Cardiac septum (tissue), 1 donor: ENCODE results near the gene UBXN6. TPM values are rescaled to one million over a fixed set of nuclear protein-coding genes. Genes with fewer than 3 reads are reported as not detected.

Source experiments
- microRNA-seq: library from miRNA; unstranded; fragments of <30 nt; microRNA quantifications from one replicate; pipeline ENCODE4 v1.2.0, GENCODE V29; 2020
- total RNA-seq: library from RNA; stranded (reverse); fragmentation: NEBNext Ultra II Directional; extraction: Animal tissue kit (Norgen Biotek cat#: 25700); gene quantifications from one replicate; pipeline ENCODE4 v1.2.1, GENCODE V29; 2021
- donor health status: DM: no; HTN: no; CAD: no.

Gene UBXN6
- total RNA-seq, 1 donor from 2014 or later = 102 TPM

Small RNA genes lying within 50 kb of the gene (microRNA-seq; reads per million reads assigned to microRNA genes)
- gene MIR4746 = not detected

Other genes with a start within 250 kb of the UBXN6 start
- not detected for gene EBI3, start 228.3 kb downstream of the UBXN6 start, total RNA-seq
- gene YJU2, start 210.7 kb downstream of the UBXN6 start, total RNA-seq = 11.7 TPM
- gene SHD, start 178.5 kb downstream of the UBXN6 start, total RNA-seq = not detected
- not detected for gene TMIGD2, start 155.4 kb downstream of the UBXN6 start, total RNA-seq
- gene FSD1, start 153.2 kb downstream of the UBXN6 start, total RNA-seq = 0.24 TPM
- gene STAP2, start 119.0 kb downstream of the UBXN6 start, total RNA-seq = 0.83 TPM
- gene MPND, start 114.2 kb downstream of the UBXN6 start, total RNA-seq = 14.9 TPM
- 22.0 TPM for gene SH3GL1, start 57.2 kb downstream of the UBXN6 start, total RNA-seq
- 5.1 TPM for gene CHAF1A, start 55.2 kb downstream of the UBXN6 start, total RNA-seq
- 28.4 TPM for gene HDGFL2, start 14.5 kb upstream of the UBXN6 start, total RNA-seq
- gene PLIN4, start 60.7 kb upstream of the UBXN6 start, total RNA-seq = 89.8 TPM
- 25.1 TPM for gene PLIN5, start 77.4 kb upstream of the UBXN6 start, total RNA-seq
- gene LRG1, start 82.2 kb upstream of the UBXN6 start, total RNA-seq = 0.43 TPM
- 7.2 TPM for gene SEMA6B, start 101.9 kb upstream of the UBXN6 start, total RNA-seq
- 3.6 TPM for gene TNFAIP8L1, start 181.7 kb upstream of the UBXN6 start, total RNA-seq
- gene MYDGF, start 212.5 kb upstream of the UBXN6 start, total RNA-seq = 37.1 TPM